Activated CD4-positive, alpha-beta memory T cell treated with anti-CD3 and anti-CD28 coated beads, Interleukin-2, amount 10 ng/mL, durations not matched to agents 7 days and 5 days (primary cell): ENCODE measurements around the gene LRBA. TPM values are rescaled to one million over a fixed set of nuclear protein-coding genes. Genes with fewer than 3 reads are reported as not detected.
A peak's percentile ranks its signal among the peaks of the same experiment; 100 is the strongest.
"Not testable (repeated sequence)": the region's sequence is repeated elsewhere in the genome, so short reads cannot be mapped to it uniquely, and the experiment has no call there.

Experiments used
- CTCF ChIA-PET: fragments of 350-600 bp; sonication (Branson Sonifier 250); formaldehyde crosslinking; loops from one replicate; lab custom pipeline; 2021; ENCODE audit warnings: antibody characterized with exemption, inconsistent platforms; lab: Charles Lee
- POLR2A ChIA-PET: fragments of 350-600 bp; sonication (Branson Sonifier 250); formaldehyde crosslinking; loops from one replicate; lab custom pipeline; 2021; ENCODE audit warnings: antibody characterized with exemption; lab: Charles Lee
- DNase-seq: peaks from one replicate; pipeline ENCODE4 v3.0.0-alpha.2; 2020
- H3K27ac Mint-ChIP-seq: one replicate; pipeline ENCODE4 v1.8.0; 2021; ENCODE audit warnings: mild to moderate bottlenecking, mixed read lengths
- H3K27me3 Mint-ChIP-seq: one replicate; pipeline ENCODE4 v1.8.0; 2021; ENCODE audit warnings: mixed read lengths
- H3K36me3 Mint-ChIP-seq: one replicate; pipeline ENCODE4 v1.8.0; 2021; ENCODE audit warnings: low read depth, mixed read lengths
- H3K4me1 Mint-ChIP-seq: one replicate; pipeline ENCODE4 v1.8.0; 2021; ENCODE audit warnings: mixed read lengths
- H3K4me3 Mint-ChIP-seq: one replicate; pipeline ENCODE4 v1.8.0; 2021; ENCODE audit warnings: mild to moderate bottlenecking, mixed read lengths
- H3K9me3 Mint-ChIP-seq: one replicate; pipeline ENCODE4 v1.8.0; 2021; ENCODE audit warnings: mixed read lengths
- total RNA-seq, 2 experiments: library from RNA; stranded (reverse); gene quantifications; one replicate each; pipeline ENCODE4 v1.2.3, GENCODE V29; 2021

The LRBA gene
- total RNA-seq, 2 experiments from 2014 or later, result 42.4 to 45.2 TPM

DNA sequence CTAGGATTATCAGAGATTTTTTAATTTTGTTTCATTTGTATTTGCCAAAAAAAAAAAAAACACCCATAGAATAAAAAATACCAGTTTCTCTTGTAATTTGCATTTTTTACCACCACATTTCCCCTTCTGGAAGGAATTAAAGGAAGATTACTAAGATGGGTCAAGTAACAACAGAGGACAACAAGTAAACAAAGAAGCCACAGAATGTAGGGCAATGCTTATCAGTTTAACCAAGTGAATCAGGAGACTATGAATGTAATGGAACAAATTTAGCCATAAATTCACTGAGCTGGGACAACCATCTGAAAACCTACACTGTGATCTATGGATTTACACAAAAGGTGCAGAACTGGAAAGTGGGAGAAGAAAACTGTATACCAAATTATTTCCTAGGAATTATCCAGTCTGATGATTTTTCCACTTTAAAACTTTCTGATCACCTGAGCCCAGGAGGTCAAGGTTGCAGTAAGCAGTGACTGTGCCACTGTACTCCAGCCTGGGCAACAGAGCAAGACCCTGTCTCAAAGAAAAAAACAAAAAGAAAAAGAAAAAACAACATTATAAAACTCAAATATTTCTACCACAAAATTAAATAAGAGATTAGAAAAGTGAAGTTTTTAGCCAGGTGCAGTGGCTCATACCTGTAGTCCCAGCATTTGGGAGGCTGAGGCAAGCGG is 32.4 kb downstream of the LRBA start:
- Mint-ChIP-seq H3K4me1 (peaks cover 21% of the 10 kb centered on the region), H3K27ac (no peak overlapping the region), H3K27me3 (no peaks in the 10 kb centered on the region), H3K36me3 (peaks cover 27% of the 10 kb centered on the region), H3K9me3 (peaks cover 6% of the 10 kb centered on the region), H3K4me3 (no peak overlapping the region)
- POLR2A ChIA-PET, result no interaction called here
- DNase-seq, result no peak
- CTCF ChIA-PET, result no interaction called here

- H3K36me3 Mint-ChIP-seq, result peaks cover 30% of the 10 kb centered on the region
- no peak overlapping the region for H3K27ac Mint-ChIP-seq
- H3K9me3 Mint-ChIP-seq, result peaks cover 6% of the 10 kb centered on the region
- no peaks in the 10 kb centered on the region for H3K27me3 Mint-ChIP-seq
- peaks cover 24% of the 10 kb centered on the region for H3K4me1 Mint-ChIP-seq
- ChIA-PET POLR2A (no interaction called here), CTCF (no interaction called here)
- DNase-seq, result no peak
- no peak overlapping the region for H3K4me3 Mint-ChIP-seq
Measured at GRCh38 chr4:150978738-150979575, 36.1 kb downstream of the LRBA start.

GRCh38 chr4:150976478-150977118 is 38.5 kb downstream of the LRBA start:
- H3K27ac Mint-ChIP-seq, result no peak overlapping the region
- CTCF ChIA-PET, result interaction anchor here (0.7 to 0.9 kb wide), 2 partner anchors 16 to 47 kb away, joined by 3 read pairs; no protein-coding TSS in a partner anchor
- no peak overlapping the region for H3K4me3 Mint-ChIP-seq
- POLR2A ChIA-PET, result no interaction called here
- no peak for DNase-seq
- peaks cover 31% of the 10 kb centered on the region for H3K4me1 Mint-ChIP-seq
- no peaks in the 10 kb centered on the region for H3K27me3 Mint-ChIP-seq
- peaks cover 6% of the 10 kb centered on the region for H3K9me3 Mint-ChIP-seq
- H3K36me3 Mint-ChIP-seq, result peaks cover 28% of the 10 kb centered on the region

GRCh38 chr4:150974750-150975149 is 40.3 kb downstream of the LRBA start:
- no peak for DNase-seq
- no peaks in the 10 kb centered on the region for H3K9me3 Mint-ChIP-seq
- H3K36me3 Mint-ChIP-seq, result peaks cover 15% of the 10 kb centered on the region
- ChIA-PET CTCF (interaction anchor here (0.6 kb wide), 1 partner anchor 109 kb away, joined by 3 read pairs; no protein-coding TSS in a partner anchor), POLR2A (no interaction called here)
- no peak overlapping the region for H3K27ac Mint-ChIP-seq
- H3K4me3 Mint-ChIP-seq, result no peak overlapping the region
- H3K4me1 Mint-ChIP-seq, result peaks cover 38% of the 10 kb centered on the region
- H3K27me3 Mint-ChIP-seq, result no peaks in the 10 kb centered on the region

GRCh38 chr4:150974252-150974640 is 40.8 kb downstream of the LRBA start:
- DNase-seq, result no peak
- Mint-ChIP-seq H3K27me3 (no peaks in the 10 kb centered on the region), H3K9me3 (no peaks in the 10 kb centered on the region), H3K27ac (no peak overlapping the region), H3K36me3 (peaks cover 14% of the 10 kb centered on the region), H3K4me3 (no peak overlapping the region), H3K4me1 (peaks cover 39% of the 10 kb centered on the region)
- ChIA-PET CTCF (no interaction called here), POLR2A (no interaction called here)

GRCh38 chr4:150973626-150974251 is 41.3 kb downstream of the LRBA start:
- CTCF ChIA-PET, result no interaction called here
- POLR2A ChIA-PET, result no interaction called here
- Mint-ChIP-seq H3K27ac (no peak overlapping the region), H3K27me3 (no peaks in the 10 kb centered on the region), H3K4me3 (no peak overlapping the region), H3K4me1 (peaks cover 39% of the 10 kb centered on the region), H3K36me3 (peaks cover 11% of the 10 kb centered on the region), H3K9me3 (no peaks in the 10 kb centered on the region)
- DNase-seq, result no peak

DNA sequence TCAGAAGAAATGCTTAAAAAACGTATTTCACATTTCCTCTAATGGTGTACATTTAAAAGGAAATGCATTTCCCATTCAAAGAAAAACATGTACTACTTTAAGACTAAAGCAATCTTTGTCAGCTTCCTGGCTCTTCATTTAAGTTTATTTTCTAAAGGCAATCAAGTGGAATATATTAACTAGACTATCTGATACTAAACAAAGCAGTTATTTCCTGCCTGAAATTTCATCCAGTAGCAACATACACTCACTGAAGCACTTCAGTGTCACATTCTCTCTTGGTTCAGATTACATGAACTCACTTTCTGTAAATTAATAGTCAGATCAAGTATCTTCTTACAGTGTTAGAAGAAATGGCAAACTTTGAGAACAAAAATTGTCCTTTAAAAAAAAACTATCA is 42.5 kb downstream of the LRBA start:
- no peak for DNase-seq
- H3K4me3 Mint-ChIP-seq, result no peak overlapping the region
- no peaks in the 10 kb centered on the region for H3K9me3 Mint-ChIP-seq
- peaks cover 39% of the 10 kb centered on the region for H3K4me1 Mint-ChIP-seq
- ChIA-PET POLR2A (no interaction called here), CTCF (interaction anchor here (1.1 to 2.2 kb wide), 3 partner anchors 12 to 40 kb away, joined by 3 to 9 read pairs (median 6); no protein-coding TSS in a partner anchor)
- H3K27me3 Mint-ChIP-seq, result no peaks in the 10 kb centered on the region
- H3K27ac Mint-ChIP-seq, result no peak overlapping the region
- peaks cover 3% of the 10 kb centered on the region for H3K36me3 Mint-ChIP-seq

DNA sequence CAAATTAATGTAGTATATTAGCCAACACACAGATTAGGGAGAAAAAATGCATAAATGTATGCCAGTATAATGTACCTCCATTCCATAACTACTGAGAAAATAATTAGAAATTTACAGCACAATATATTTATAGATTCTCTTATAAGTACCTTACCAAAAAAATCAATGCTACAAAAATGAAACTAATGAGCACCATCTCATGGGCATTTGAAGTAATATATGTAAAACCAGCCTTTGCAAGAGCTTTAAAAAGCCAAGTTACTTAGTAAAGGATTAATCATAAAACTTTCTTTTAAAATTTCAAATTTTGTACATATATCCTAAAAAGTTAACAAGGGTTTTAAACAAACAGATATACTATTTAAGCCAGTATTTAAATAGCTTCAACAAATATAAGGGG is 43.2 kb downstream of the LRBA start:
- ChIA-PET CTCF (interaction anchor here (1.1 to 2.2 kb wide), 3 partner anchors 11 to 41 kb away, joined by 3 to 9 read pairs (median 6); no protein-coding TSS in a partner anchor), POLR2A (interaction anchor here (1.6 kb wide), 1 partner anchor 43 kb away, joined by 6 read pairs; the partner anchor contains the start of gene LRBA)
- peaks cover 7% of the 10 kb centered on the region for H3K36me3 Mint-ChIP-seq
- DNase-seq, result no peak
- H3K4me1 Mint-ChIP-seq, result peaks cover 39% of the 10 kb centered on the region
- no peak overlapping the region for H3K4me3 Mint-ChIP-seq
- no peak overlapping the region for H3K27ac Mint-ChIP-seq
- H3K9me3 Mint-ChIP-seq, result no peaks in the 10 kb centered on the region
- H3K27me3 Mint-ChIP-seq, result no peaks in the 10 kb centered on the region

DNA sequence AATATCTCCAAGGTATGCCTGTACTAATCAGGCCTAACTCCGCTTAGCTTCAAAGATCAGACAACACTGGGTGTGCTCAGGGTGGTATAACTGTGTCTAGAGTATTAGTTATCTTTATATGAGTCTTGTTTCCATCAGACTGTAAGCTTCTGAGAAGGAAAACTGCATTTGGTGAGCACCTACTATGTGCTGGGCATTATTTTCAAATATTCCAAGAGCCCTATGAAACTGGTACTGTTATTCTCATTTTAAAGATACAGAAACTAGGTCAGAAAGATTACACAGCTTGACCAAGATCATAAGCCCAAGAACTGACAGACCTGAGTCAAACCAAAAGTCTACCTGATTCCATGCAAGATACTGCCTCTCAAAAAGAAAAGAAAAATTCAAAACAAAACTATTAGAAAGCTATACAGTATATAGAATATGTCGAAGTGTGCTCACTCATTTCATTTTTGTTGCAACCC is 44.4 kb downstream of the LRBA start:
- Mint-ChIP-seq H3K4me3 (no peak overlapping the region), H3K36me3 (peaks cover 7% of the 10 kb centered on the region), H3K27me3 (no peaks in the 10 kb centered on the region), H3K4me1 (peaks cover 38% of the 10 kb centered on the region), H3K27ac (peak overlapping the region; percentile 2), H3K9me3 (no peaks in the 10 kb centered on the region)
- POLR2A ChIA-PET, result interaction anchor here (1.2 to 1.6 kb wide), 2 partner anchors 44 to 128 kb away, joined by 3 to 6 read pairs; partner anchors contain the start of gene LRBA
- CTCF ChIA-PET, result interaction anchor here (0.6 to 2.2 kb wide), 4 partner anchors 10 to 103 kb away, joined by 3 to 9 read pairs (median 5); no protein-coding TSS in a partner anchor
- DNase-seq, result no peak

GRCh38 chr4:150964754-150965153 is 50.3 kb downstream of the LRBA start:
- Mint-ChIP-seq H3K9me3 (no peaks in the 10 kb centered on the region), H3K36me3 (peaks cover 11% of the 10 kb centered on the region), H3K4me1 (peaks cover 5% of the 10 kb centered on the region), H3K27ac (no peak overlapping the region), H3K27me3 (no peaks in the 10 kb centered on the region), H3K4me3 (no peak overlapping the region)
- ChIA-PET POLR2A (no interaction called here), CTCF (no interaction called here)
- DNase-seq, result no peak

GRCh38 chr4:150963602-150964345 is 51.3 kb downstream of the LRBA start:
- H3K27me3 Mint-ChIP-seq, H3K27ac Mint-ChIP-seq, CTCF ChIA-PET: not testable (repeated sequence)

GRCh38 chr4:150962245-150962644 is 52.8 kb downstream of the LRBA start:
- Mint-ChIP-seq H3K27me3 (no peaks in the 10 kb centered on the region), H3K4me3 (no peak overlapping the region), H3K4me1 (peaks cover 3% of the 10 kb centered on the region), H3K36me3 (peaks cover 30% of the 10 kb centered on the region), H3K27ac (no peak overlapping the region), H3K9me3 (peaks cover 18% of the 10 kb centered on the region)
- CTCF ChIA-PET, result interaction anchor here (1.0 kb wide), 1 partner anchor 19 kb away, joined by 3 read pairs; no protein-coding TSS in a partner anchor
- POLR2A ChIA-PET, result no interaction called here
- no peak for DNase-seq

More at GRCh38 chr4:150963602-150964345, 51.3 kb downstream of the LRBA start:
- peaks cover 16% of the 10 kb centered on the region for H3K36me3 Mint-ChIP-seq
- DNase-seq, H3K4me1 Mint-ChIP-seq, POLR2A ChIA-PET, H3K9me3 Mint-ChIP-seq, H3K4me3 Mint-ChIP-seq: not testable (repeated sequence)
